Bone marrow (tissue), 2 donors: Measurements from ENCODE around the gene TPRG1L.

Source experiments
- DNase-seq, 2 donors: peaks; one replicate each; lab custom pipeline; 2025; lab: John Stamatoyannopoulos, UW

The TPRG1L gene

GRCh38 chr1:3628445-3628844, 3.6 kb downstream of the TPRG1L start:
- no peak for DNase-seq

- DNase-seq = no peak
Measured at GRCh38 chr1:3629561-3630160, 4.8 kb downstream of the TPRG1L start.

GRCh38 chr1:3630161-3630611, 5.4 kb downstream of the TPRG1L start:
- DNase-seq = no peak

- DNase-seq = no peak
Measured at GRCh38 chr1:3630914-3631313, 6.1 kb downstream of the TPRG1L start.

- DNase-seq = no peak
Measured at GRCh38 chr1:3631320-3632260, 6.8 kb downstream of the TPRG1L start.

- DNase-seq = no peak
Measured at GRCh38 chr1:3632298-3632697, 7.5 kb downstream of the TPRG1L start.

- no peak for DNase-seq
Measured at GRCh38 chr1:3632716-3633343, 8.0 kb downstream of the TPRG1L start.

- no peak for DNase-seq
Measured at GRCh38 chr1:3633344-3634058, 8.7 kb downstream of the TPRG1L start.

- no peak for DNase-seq
Measured at GRCh38 chr1:3634059-3634800, 9.4 kb downstream of the TPRG1L start.

- DNase-seq = no peak
Measured at GRCh38 chr1:3636080-3636479, 11.3 kb downstream of the TPRG1L start.

GRCh38 chr1:3636531-3636930, 11.7 kb downstream of the TPRG1L start:
- no peak for DNase-seq

GRCh38 chr1:3638027-3638426, 13.2 kb downstream of the TPRG1L start:
- no peak for DNase-seq

- no peak for DNase-seq
Measured at GRCh38 chr1:3638676-3639075, 13.9 kb downstream of the TPRG1L start.

- DNase-seq = no peak
Measured at GRCh38 chr1:3639397-3639911, 14.6 kb downstream of the TPRG1L start.

GRCh38 chr1:3640121-3640837, 15.5 kb downstream of the TPRG1L start:
- no peak for DNase-seq

- DNase-seq = no peak
Measured at GRCh38 chr1:3641046-3641760, 16.4 kb downstream of the TPRG1L start.

- DNase-seq = no peak
Measured at GRCh38 chr1:3641816-3642215, 17.0 kb downstream of the TPRG1L start.

- DNase-seq = no peak
Measured at GRCh38 chr1:3642919-3643675, 18.3 kb downstream of the TPRG1L start.

GRCh38 chr1:3644273-3644672, 19.5 kb downstream of the TPRG1L start:
- no peak for DNase-seq
